Endodermal cell (in vitro differentiated cells): Measurements from ENCODE around the gene GRID1. TPM values are rescaled to one million over a fixed set of nuclear protein-coding genes. Genes with fewer than 3 reads are reported as not detected.

ENCODE experiments used
- DNase-seq: peaks from one replicate; pipeline ENCODE4 v3.0.0-alpha.2; 2017
- H3K27ac ChIP-seq: 2 replicates; pipeline ENCODE4 v1.5.1; 2013; ENCODE audit warnings: mild to moderate bottlenecking, low read depth, low read length, moderate library complexity
- H3K27me3 ChIP-seq: 2 replicates; pipeline ENCODE4 v1.6.1; 2013; ENCODE audit warnings: mild to moderate bottlenecking, low read length, moderate library complexity; ENCODE audit not compliant: insufficient read depth, control insufficient read depth, poor library complexity, severe bottlenecking
- H3K36me3 ChIP-seq: 2 replicates; pipeline ENCODE4 v1.7.0; 2013; ENCODE audit warnings: mild to moderate bottlenecking, low read length, moderate library complexity; ENCODE audit not compliant: control insufficient read depth, insufficient read depth
- H3K4me1 ChIP-seq: one replicate; pipeline ENCODE4 v1.7.0; 2013; ENCODE audit warnings: low read length; ENCODE audit not compliant: control insufficient read depth, insufficient read depth
- H3K4me3 ChIP-seq: 2 replicates; pipeline ENCODE4 v1.5.1; 2013; ENCODE audit warnings: mild to moderate bottlenecking, low read length, moderate library complexity
- H3K9ac ChIP-seq: 2 replicates; pipeline ENCODE4 v1.6.1; 2013; ENCODE audit warnings: mild to moderate bottlenecking, low read length, moderate library complexity; ENCODE audit not compliant: poor library complexity, severe bottlenecking; ENCODE audit errors: extremely low read depth
- H3K9me3 ChIP-seq: 2 replicates; pipeline ENCODE4 v1.6.1; 2013; ENCODE audit warnings: mild to moderate bottlenecking, low read length, moderate library complexity; ENCODE audit not compliant: control insufficient read depth
- H3K27ac Mint-ChIP-seq: 2 replicates; pipeline ENCODE4 v1.8.0; 2020; ENCODE audit warnings: mixed read lengths
- H3K27me3 Mint-ChIP-seq: 2 replicates; pipeline ENCODE4 v1.8.0; 2021; ENCODE audit warnings: mild to moderate bottlenecking, mixed read lengths; ENCODE audit not compliant: insufficient read depth
- H3K36me3 Mint-ChIP-seq: 2 replicates; pipeline ENCODE4 v1.8.0; 2020; ENCODE audit warnings: low read depth, mixed read lengths
- H3K4me1 Mint-ChIP-seq: 2 replicates; pipeline ENCODE4 v1.8.0; 2020; ENCODE audit warnings: mixed read lengths
- H3K4me3 Mint-ChIP-seq: 2 replicates; pipeline ENCODE4 v1.8.0; 2020; ENCODE audit warnings: mild to moderate bottlenecking, moderate library complexity, mixed read lengths
- H3K9me3 Mint-ChIP-seq: 2 replicates; pipeline ENCODE4 v1.8.0; 2020; ENCODE audit warnings: mild to moderate bottlenecking, mixed read lengths
- CTCF ChIP-seq: fragments of 200-600 bp; sonication (generic); conservative IDR thresholded peaks from 2 replicates; pipeline ENCODE4 v1.5.0; 2021; ENCODE audit warnings: antibody characterized with exemption, mild to moderate bottlenecking
- WGBS, 2 experiments: methylation state at CpG; one replicate each; pipeline versions ENCODE4 v1.1.5 to v1.1.7; 2013; ENCODE audit warnings: missing lambda C conversion rate in 2 of 2, mixed read lengths in 1 of 2; ENCODE audit not compliant: insufficient coverage in 1 of 2, insufficient read length in 1 of 2; 5-methylcytosine and 5-hydroxymethylcytosine counted together
- total RNA-seq, 2 donors: library from RNA; stranded (reverse); fragmentation: NEBNext Ultra II Directional in 1 of 2; extraction: Animal tissue kit (Norgen Biotek cat#: 25700) in 1 of 2; gene quantifications; 2 replicates in 1 of 2; 3 replicates in 1 of 2; pipeline ENCODE4 v1.2.1, GENCODE V29; 2021

The GRID1 gene
- total RNA-seq, 2 donors from 2014 or later = 0.13 to 0.53 TPM

GRCh38 chr10:85868627-85869499 lies 497.7 kb downstream of the GRID1 start:
- no peak overlapping the region for H3K27ac Mint-ChIP-seq
- WGBS, 2 experiments = 92 to 95% methylated on average over 6 to 11 of the region's 11 CpGs

GRCh38 chr10:85864868-85865526 lies 501.6 kb downstream of the GRID1 start:
- Histone ChIP-seq H3K36me3 (no peaks in the 10 kb centered on the region), H3K9ac (no peak overlapping the region), H3K27me3 (no peaks in the 10 kb centered on the region), H3K4me3 (no peak overlapping the region), H3K9me3 (no peaks in the 10 kb centered on the region), H3K4me1 (no peaks in the 10 kb centered on the region), H3K27ac (no peak overlapping the region)
- H3K4me3 Mint-ChIP-seq = no peak overlapping the region
- no peak overlapping the region for H3K27ac Mint-ChIP-seq
- TF ChIP-seq CTCF = no peak
- no peak for DNase-seq
- WGBS, 2 experiments = 80 to 89% methylated on average over 1 to 3 of the region's 3 CpGs
- H3K27me3 Mint-ChIP-seq = no peaks in the 10 kb centered on the region
- H3K9me3 Mint-ChIP-seq = no peaks in the 10 kb centered on the region
- H3K36me3 Mint-ChIP-seq = no peaks in the 10 kb centered on the region
- H3K4me1 Mint-ChIP-seq = peaks cover 17% of the 10 kb centered on the region

More at GRCh38 chr10:85868627-85869499, 497.7 kb downstream of the GRID1 start:
- no peak overlapping the region for H3K4me3 ChIP-seq
- H3K9me3 ChIP-seq = no peaks in the 10 kb centered on the region
- Mint-ChIP-seq H3K36me3 (no peaks in the 10 kb centered on the region), H3K27me3 (no peaks in the 10 kb centered on the region), H3K9me3 (no peaks in the 10 kb centered on the region), H3K4me1 (peaks cover 3% of the 10 kb centered on the region), H3K4me3 (no peak overlapping the region)
- no peak overlapping the region for H3K27ac ChIP-seq
- H3K9ac ChIP-seq = no peak overlapping the region
- no peaks in the 10 kb centered on the region for H3K4me1 ChIP-seq
- H3K36me3 ChIP-seq = no peaks in the 10 kb centered on the region
- no peak for TF ChIP-seq CTCF
- DNase-seq = no peak
- no peaks in the 10 kb centered on the region for H3K27me3 ChIP-seq

- no peak for TF ChIP-seq CTCF
- Histone ChIP-seq H3K4me1 (no peaks in the 10 kb centered on the region), H3K36me3 (no peaks in the 10 kb centered on the region), H3K27me3 (no peaks in the 10 kb centered on the region), H3K9me3 (no peaks in the 10 kb centered on the region), H3K9ac (no peak overlapping the region), H3K27ac (peak overlapping the region; percentile 10), H3K4me3 (no peak overlapping the region)
- Mint-ChIP-seq H3K9me3 (no peaks in the 10 kb centered on the region), H3K27me3 (no peaks in the 10 kb centered on the region), H3K4me3 (no peak overlapping the region), H3K36me3 (no peaks in the 10 kb centered on the region), H3K4me1 (peaks cover 17% of the 10 kb centered on the region), H3K27ac (no peak overlapping the region)
- no peak for DNase-seq
- WGBS, 2 experiments = 86 to 94% methylated on average over 2 to 5 of the region's 5 CpGs
Measured at GRCh38 chr10:85864173-85864549, 502.4 kb downstream of the GRID1 start.
